Activated CD4-positive, alpha-beta T cell treated with anti-CD3 and anti-CD28 coated beads, Interleukin-2, amount 10 ng/mL, durations not matched to agents 7 days and 5 days (primary cell): ENCODE results near the gene SLX4IP. TPM values are rescaled to one million over a fixed set of nuclear protein-coding genes. Genes with fewer than 3 reads are reported as not detected.
"Not testable (repeated sequence)": the region's sequence is repeated elsewhere in the genome, so short reads cannot be mapped to it uniquely, and the experiment has no call there.

ENCODE experiments used
- CTCF ChIA-PET: fragments of 350-600 bp; sonication (Branson Sonifier 250); formaldehyde crosslinking; loops from one replicate; lab custom pipeline; 2021; ENCODE audit warnings: antibody characterized with exemption; lab: Charles Lee
- POLR2A ChIA-PET: fragments of 350-600 bp; sonication (Branson Sonifier 250); formaldehyde crosslinking; loops from one replicate; lab custom pipeline; 2021; ENCODE audit warnings: antibody characterized with exemption; lab: Charles Lee
- DNase-seq: peaks from one replicate; pipeline ENCODE4 v3.0.0-alpha.2; 2020
- H3K27ac Mint-ChIP-seq: one replicate; pipeline ENCODE4 v1.8.0; 2021; ENCODE audit warnings: mild to moderate bottlenecking, moderate library complexity, mixed read lengths
- H3K27me3 Mint-ChIP-seq: one replicate; pipeline ENCODE4 v1.8.0; 2021; ENCODE audit warnings: mixed read lengths
- H3K36me3 Mint-ChIP-seq: one replicate; pipeline ENCODE4 v1.8.0; 2021; ENCODE audit warnings: low read depth, mixed read lengths
- H3K4me1 Mint-ChIP-seq: one replicate; pipeline ENCODE4 v1.8.0; 2021; ENCODE audit warnings: mixed read lengths
- H3K4me3 Mint-ChIP-seq: one replicate; pipeline ENCODE4 v1.8.0; 2021; ENCODE audit warnings: mild to moderate bottlenecking, moderate library complexity, mixed read lengths
- H3K9me3 Mint-ChIP-seq: one replicate; pipeline ENCODE4 v1.8.0; 2021; ENCODE audit warnings: mixed read lengths
- total RNA-seq, 2 experiments: library from RNA; stranded (reverse); gene quantifications; one replicate each; pipeline ENCODE4 v1.2.3, GENCODE V29; 2021

SLX4IP gene
- total RNA-seq, 2 experiments from 2014 or later: 9.2 to 9.5 TPM

DNA sequence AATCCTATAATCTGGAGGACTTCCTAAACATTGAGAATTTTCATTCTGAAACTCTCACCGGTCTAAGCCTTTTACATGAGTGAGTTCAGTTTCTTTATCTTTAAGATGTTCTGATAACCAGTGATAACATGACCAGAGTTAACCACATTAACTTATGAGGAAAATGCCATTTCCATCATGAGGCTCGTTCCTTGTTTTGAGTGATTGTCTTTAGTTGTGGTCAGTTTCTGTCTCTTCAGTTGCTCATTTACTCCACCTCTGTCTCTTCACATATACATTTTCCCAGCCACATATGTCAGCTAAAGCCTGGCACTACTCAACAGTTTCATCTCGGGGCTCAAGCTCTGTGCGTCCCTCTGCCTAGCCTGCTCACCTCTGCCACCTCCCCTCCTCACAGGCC, 168.3 kb downstream of the SLX4IP start:
- Mint-ChIP-seq H3K27ac (no peak overlapping the region), H3K9me3 (no peaks in the 10 kb centered on the region), H3K27me3 (no peaks in the 10 kb centered on the region), H3K4me3 (no peak overlapping the region), H3K4me1 (peaks cover 10% of the 10 kb centered on the region), H3K36me3 (peaks cover 20% of the 10 kb centered on the region)
- no peak for DNase-seq
- ChIA-PET POLR2A (no interaction called here), CTCF (interaction anchor here (1.0 kb wide), 1 partner anchor 19 kb away, joined by 3 read pairs; no protein-coding TSS in a partner anchor)

DNA sequence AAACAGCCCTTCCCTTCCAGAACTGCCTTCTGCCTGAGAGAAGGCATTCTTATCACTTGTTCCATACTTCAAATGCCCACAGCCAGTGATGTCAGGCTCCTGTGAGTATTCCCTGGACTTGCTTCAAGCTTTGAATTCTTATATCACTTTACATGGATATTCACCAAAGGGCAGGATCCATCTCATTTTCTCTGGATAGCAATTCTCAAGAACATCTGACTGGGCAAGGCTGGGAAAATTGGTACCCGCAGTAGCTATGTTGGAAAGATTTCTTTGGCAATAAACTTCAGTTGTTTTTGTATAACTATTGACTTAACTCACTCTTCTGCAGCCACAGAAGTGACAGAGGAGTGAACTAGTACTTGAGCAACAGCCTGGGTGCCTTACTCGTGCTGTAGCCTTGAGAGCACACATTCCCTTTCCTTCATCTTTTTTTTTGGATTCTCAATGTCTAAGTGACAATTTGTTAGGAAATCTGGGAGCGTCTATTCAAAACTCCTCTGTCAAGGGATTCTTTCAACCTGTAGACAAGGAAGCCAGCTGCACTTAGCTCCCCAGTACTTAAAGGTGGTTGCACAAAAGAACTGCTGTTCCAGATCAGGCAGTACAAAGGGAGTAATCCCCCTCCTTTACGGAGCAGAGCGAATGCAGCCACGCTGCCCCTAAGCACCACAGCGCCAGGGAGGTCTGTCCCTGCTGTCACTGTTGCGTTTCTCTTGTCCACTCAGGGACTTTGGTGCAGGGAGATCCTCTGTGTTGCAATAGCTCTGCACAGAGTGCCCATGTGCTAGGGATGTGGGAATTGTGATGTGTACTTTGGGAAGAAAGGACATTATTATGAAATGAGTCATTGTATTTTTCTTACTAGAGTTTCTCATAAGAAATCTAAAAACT, 169.1 kb downstream of the SLX4IP start:
- Mint-ChIP-seq H3K36me3 (peaks cover 22% of the 10 kb centered on the region), H3K4me3 (no peak overlapping the region), H3K27me3 (no peaks in the 10 kb centered on the region), H3K4me1 (peaks cover 6% of the 10 kb centered on the region), H3K9me3 (no peaks in the 10 kb centered on the region), H3K27ac (no peak overlapping the region)
- DNase-seq: no peak
- ChIA-PET CTCF (interaction anchor here (1.0 to 1.2 kb wide), 2 partner anchors 19 to 27 kb away, joined by 3 to 4 read pairs; no protein-coding TSS in a partner anchor), POLR2A (no interaction called here)

DNA sequence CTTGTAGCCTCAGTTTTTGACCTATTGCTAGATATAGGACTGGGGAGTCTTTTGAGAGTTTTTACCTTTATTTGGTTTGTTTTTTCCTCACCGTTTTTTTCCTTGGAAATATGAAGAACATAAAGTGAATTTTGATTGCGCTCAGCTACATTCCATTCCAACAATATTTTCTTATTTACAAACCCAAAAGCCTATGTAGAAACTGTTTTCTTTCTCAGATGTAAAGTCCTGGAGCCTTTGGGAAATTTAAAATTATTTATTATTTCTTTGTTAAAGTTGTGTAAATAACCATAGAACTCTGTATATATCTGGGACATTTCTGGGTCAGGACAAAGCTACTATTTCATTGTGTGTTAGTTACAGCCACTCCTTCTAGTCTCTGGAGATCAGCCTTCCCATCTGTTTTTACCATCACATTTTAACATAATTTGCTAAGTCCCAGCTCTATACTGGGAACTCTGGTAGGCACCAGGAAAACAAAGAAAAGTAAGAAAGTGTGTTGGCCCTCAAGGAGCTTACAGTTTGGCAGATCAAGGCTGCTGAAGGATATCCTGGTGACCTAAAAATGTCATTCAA, 169.8 kb downstream of the SLX4IP start:
- ChIA-PET POLR2A (no interaction called here), CTCF (interaction anchor here (1.2 kb wide), 1 partner anchor 28 kb away, joined by 4 read pairs; no protein-coding TSS in a partner anchor)

DNA sequence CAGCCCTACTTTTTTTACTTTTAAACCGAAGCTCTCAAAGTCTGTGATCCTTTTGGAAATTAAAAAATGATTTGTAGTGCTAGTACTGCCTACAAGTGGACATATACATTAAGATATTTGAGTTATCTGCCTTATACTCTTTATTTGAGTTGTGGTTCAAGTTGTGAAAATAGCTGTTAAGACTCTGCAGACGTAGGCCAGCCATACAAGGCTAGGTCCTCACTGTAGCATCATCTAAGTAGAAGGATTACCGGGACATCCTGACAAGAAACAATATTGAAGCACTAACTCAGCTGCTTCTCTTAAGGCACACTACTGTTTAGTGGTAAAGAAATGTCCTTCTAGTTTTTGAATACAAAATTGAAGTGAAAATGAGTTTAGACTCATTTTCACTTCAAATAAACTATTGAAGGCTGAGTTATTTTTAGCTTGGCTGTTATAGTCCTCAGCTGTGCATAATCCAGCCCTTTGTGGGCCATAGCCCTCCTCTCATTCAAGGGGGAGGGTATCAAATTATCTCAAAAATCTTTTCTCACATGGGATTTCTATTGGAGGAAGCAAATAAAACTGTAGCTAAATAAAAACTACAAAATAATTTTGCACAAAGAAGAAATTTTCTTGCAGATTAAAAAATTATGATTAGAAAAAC, 170.6 kb downstream of the SLX4IP start:
- Mint-ChIP-seq H3K27me3 (no peaks in the 10 kb centered on the region), H3K27ac (no peak overlapping the region), H3K4me3 (no peak overlapping the region), H3K4me1 (peaks cover 6% of the 10 kb centered on the region), H3K9me3 (no peaks in the 10 kb centered on the region), H3K36me3 (peaks cover 20% of the 10 kb centered on the region)
- POLR2A ChIA-PET: no interaction called here
- CTCF ChIA-PET: no interaction called here
- no peak for DNase-seq

More for the DNA sequence above, 169.8 kb downstream of the SLX4IP start:
- Mint-ChIP-seq H3K9me3 (no peaks in the 10 kb centered on the region), H3K36me3 (peaks cover 22% of the 10 kb centered on the region), H3K27me3 (no peaks in the 10 kb centered on the region), H3K4me1 (peaks cover 6% of the 10 kb centered on the region), H3K27ac (no peak overlapping the region), H3K4me3 (no peak overlapping the region)
- no peak for DNase-seq

DNA sequence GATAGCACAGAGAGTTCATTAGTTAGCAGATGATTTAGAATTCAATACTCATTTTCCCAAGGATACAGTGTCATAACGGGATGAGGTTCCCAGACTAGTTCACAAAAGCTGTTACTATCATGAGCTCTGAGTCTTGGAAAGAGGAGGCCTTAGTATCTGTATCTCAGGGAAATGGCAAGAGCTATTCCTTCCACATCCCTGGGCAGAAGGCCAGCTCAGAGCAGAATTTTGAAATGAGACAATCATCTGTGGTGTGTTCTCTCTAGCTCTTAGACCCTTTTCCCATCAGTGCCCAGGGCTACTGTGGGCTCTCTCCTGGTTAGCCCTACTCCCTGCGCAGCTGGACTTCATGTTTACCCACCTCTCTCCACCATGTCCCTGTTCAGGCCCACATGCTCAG, 174.2 kb downstream of the SLX4IP start:
- no peaks in the 10 kb centered on the region for H3K27me3 Mint-ChIP-seq
- CTCF ChIA-PET: interaction anchor here (0.7 kb wide), 1 partner anchor 38 kb away, joined by 3 read pairs; no protein-coding TSS in a partner anchor
- no peak overlapping the region for H3K4me3 Mint-ChIP-seq
- no peak overlapping the region for H3K27ac Mint-ChIP-seq
- POLR2A ChIA-PET: no interaction called here
- DNase-seq: no peak
- H3K9me3 Mint-ChIP-seq: no peaks in the 10 kb centered on the region
- H3K4me1 Mint-ChIP-seq: no peaks in the 10 kb centered on the region
- H3K36me3 Mint-ChIP-seq: peaks cover 9% of the 10 kb centered on the region

DNA sequence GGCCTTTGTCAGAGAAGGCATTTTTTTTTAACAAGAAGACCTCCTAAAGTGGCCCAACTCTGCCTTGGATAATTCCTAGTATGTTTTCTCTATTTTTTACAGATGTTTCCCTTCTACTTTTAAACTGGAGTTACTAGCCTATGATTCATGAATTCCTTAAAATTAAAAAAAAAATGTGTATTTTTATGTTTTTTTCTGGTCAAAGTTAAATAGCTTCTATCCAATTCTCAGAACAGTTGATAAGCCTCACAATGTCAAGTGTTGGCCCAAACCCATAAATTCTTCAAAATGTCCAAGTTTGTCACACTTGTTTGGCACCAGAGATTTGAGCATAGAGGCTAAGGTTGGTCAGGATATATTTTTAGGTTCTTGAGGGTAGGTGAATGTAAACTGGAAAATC, 174.7 kb downstream of the SLX4IP start:
- H3K27me3 Mint-ChIP-seq: no peaks in the 10 kb centered on the region
- peaks cover 9% of the 10 kb centered on the region for H3K36me3 Mint-ChIP-seq
- no peaks in the 10 kb centered on the region for H3K9me3 Mint-ChIP-seq
- ChIA-PET POLR2A (no interaction called here), CTCF (no interaction called here)
- no peak for DNase-seq
- no peak overlapping the region for H3K27ac Mint-ChIP-seq
- H3K4me1 Mint-ChIP-seq: no peaks in the 10 kb centered on the region
- no peak overlapping the region for H3K4me3 Mint-ChIP-seq

DNA sequence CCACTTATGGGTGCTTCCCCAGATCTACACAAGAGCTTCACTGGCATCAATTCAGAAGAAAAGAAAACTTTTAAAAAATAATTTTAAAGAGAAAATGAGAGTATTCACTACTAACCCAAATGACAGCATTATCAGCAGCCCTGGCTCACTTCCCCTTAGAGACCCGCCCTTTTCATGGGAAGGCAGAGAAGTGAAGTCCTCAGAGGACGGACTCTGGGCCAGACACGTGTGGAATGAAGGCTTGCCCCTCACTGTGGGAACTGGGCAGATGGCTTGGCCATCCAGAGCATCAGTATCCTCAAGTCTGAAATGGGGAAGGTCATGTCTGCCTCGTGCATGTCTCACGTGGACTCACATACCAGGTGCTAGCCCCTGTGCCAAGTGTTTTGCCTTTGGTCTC, 175.1 kb downstream of the SLX4IP start:
- no peak for DNase-seq
- Mint-ChIP-seq H3K27me3 (no peaks in the 10 kb centered on the region), H3K4me1 (no peaks in the 10 kb centered on the region), H3K9me3 (no peaks in the 10 kb centered on the region), H3K27ac (no peak overlapping the region), H3K4me3 (no peak overlapping the region), H3K36me3 (peaks cover 10% of the 10 kb centered on the region)
- POLR2A ChIA-PET: no interaction called here
- CTCF ChIA-PET: no interaction called here

DNA sequence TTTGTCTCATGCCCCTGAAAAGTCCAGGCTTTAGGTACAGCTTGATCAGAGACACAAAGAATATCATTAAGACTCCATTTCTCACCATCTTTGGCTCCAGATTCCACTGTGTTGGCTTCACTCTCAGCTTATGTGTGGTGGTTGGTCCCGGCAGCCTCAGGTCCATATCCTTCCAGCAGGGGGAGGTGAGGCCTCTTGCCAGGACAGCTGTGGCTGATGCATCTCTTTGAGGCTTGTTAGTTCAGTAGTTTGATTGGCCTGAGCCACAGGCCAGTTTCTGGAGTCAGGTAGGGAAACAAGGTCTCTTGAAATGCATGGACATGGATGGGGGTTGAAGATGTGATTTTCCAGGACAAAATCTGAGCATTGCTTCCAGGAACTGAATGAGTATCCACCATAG, 176.3 kb downstream of the SLX4IP start:
- Mint-ChIP-seq H3K4me1 (no peaks in the 10 kb centered on the region), H3K36me3 (peaks cover 11% of the 10 kb centered on the region), H3K4me3 (no peak overlapping the region), H3K27me3 (no peaks in the 10 kb centered on the region), H3K27ac (no peak overlapping the region), H3K9me3 (no peaks in the 10 kb centered on the region)
- POLR2A ChIA-PET: no interaction called here
- CTCF ChIA-PET: interaction anchor here (0.7 to 0.9 kb wide), 2 partner anchors 9 to 13 kb away, joined by 3 to 4 read pairs; no protein-coding TSS in a partner anchor
- DNase-seq: no peak

DNA sequence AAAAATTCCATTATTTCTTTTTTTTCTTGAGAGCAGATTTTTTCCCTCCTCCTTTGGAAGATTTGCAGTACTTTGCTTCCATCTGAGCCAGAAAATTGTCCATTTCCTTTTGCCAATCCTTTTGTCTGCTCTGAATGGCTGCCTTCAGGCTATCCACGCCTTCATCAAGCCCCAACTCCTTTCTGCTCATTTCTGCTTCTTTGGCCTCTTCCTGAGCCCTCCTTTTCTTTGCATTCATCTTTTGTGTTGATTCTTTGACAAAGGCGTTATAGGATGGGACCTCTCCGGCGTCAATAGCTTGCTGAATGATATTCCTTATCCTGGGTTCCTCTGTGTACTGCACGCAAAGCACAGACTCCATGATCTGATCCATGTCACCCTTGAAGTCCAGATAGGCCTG, 178.3 kb downstream of the SLX4IP start:
- H3K27me3 Mint-ChIP-seq, POLR2A ChIA-PET, H3K4me3 Mint-ChIP-seq, H3K27ac Mint-ChIP-seq, CTCF ChIA-PET, H3K9me3 Mint-ChIP-seq, DNase-seq, H3K4me1 Mint-ChIP-seq: not testable (repeated sequence)
- H3K36me3 Mint-ChIP-seq: peaks cover 12% of the 10 kb centered on the region

DNA sequence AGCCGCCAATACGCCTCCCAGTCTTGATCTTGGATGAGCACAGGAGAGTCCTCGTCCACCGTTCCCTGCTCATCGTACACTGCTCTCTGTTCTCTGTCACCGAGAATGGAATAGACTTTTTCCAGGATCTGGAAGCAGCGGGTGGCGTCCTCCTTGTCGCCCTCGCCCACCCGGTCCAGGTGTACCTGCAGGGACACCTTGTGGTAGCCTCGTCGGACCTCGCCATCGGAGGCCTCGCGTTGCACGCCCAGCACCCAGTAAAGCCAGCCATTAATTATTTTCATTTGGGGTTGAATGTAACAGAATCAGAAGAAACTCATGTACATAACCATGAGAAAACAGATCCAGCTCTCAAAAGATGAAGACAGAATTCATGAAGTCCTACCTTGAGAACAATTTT, 178.8 kb downstream of the SLX4IP start:
- no peaks in the 10 kb centered on the region for H3K27me3 Mint-ChIP-seq
- H3K9me3 Mint-ChIP-seq: no peaks in the 10 kb centered on the region
- CTCF ChIA-PET: no interaction called here
- DNase-seq: no peak
- peaks cover 12% of the 10 kb centered on the region for H3K36me3 Mint-ChIP-seq
- no peak overlapping the region for H3K27ac Mint-ChIP-seq
- H3K4me3 Mint-ChIP-seq: no peak overlapping the region
- POLR2A ChIA-PET: no interaction called here
- H3K4me1 Mint-ChIP-seq: no peaks in the 10 kb centered on the region

DNA sequence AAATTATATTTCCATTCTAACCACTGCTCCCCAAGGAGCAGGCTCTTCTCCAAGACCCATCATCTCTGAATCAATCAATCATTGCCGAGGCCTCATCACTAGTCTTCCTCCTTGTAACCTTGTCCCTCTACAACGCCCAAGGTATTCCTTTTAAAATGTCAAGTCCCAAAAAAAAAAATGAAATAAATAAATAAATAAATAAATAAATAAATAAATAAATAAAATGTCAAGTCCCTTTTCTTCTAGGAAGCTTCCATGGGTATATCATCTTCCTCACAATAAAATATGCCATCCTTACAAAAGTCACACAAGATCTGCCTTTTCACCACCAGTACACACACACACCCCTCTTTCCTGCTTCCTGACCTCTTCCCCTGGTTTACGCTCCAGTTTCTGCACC, 181.1 kb downstream of the SLX4IP start:
- Mint-ChIP-seq H3K4me3 (no peak overlapping the region), H3K4me1 (no peaks in the 10 kb centered on the region), H3K27ac (no peak overlapping the region), H3K27me3 (no peaks in the 10 kb centered on the region), H3K9me3 (no peaks in the 10 kb centered on the region), H3K36me3 (peaks cover 10% of the 10 kb centered on the region)
- no peak for DNase-seq
- CTCF ChIA-PET: no interaction called here
- POLR2A ChIA-PET: no interaction called here

DNA sequence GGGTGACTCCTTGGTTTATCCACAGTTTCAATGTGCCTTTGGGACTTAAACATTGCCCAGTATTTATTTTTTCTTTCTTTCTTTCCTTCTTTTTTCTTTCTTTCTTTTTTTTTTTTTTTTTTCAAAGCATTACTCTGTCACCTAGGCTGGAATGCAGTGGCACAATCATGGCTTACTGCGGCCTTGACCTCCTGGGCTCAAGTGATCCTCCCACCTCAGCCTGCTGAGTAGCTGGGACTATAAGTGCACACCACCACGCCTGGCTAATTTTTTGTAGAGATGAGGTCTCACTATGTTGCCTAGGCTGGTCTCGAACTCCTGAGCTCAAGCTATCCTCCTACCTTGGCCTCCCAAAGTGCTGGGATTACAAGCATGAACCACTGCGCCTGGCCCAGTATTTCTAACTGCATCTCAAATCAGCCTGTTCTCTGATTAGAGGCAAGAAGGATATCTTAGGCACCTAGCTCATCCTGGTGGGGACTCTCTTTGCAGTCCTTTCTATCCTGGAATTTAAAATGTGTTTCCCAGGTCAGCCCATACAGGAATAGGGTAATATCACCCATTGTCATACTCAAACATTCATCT, 182.5 kb downstream of the SLX4IP start:
- H3K4me3 Mint-ChIP-seq, H3K27ac Mint-ChIP-seq, H3K36me3 Mint-ChIP-seq, H3K27me3 Mint-ChIP-seq, H3K9me3 Mint-ChIP-seq, POLR2A ChIA-PET, H3K4me1 Mint-ChIP-seq, DNase-seq: not testable (repeated sequence)
- CTCF ChIA-PET: interaction anchor here (0.6 kb wide), 1 partner anchor 691 kb away, joined by 4 read pairs; no protein-coding TSS in a partner anchor
